SK-MEL-5 (cell line): Measurements from ENCODE around the gene ACP6. TPM values are rescaled to one million over a fixed set of nuclear protein-coding genes. Genes with fewer than 3 reads are reported as not detected.
"Not testable (repeated sequence)": the region's sequence is repeated elsewhere in the genome, so short reads cannot be mapped to it uniquely, and the experiment has no call there.

ENCODE experiments used
- DNase-seq: peaks from one replicate; pipeline ENCODE4 v3.0.0-alpha.2; 2016; ENCODE audit warnings: low read depth, low spot score
- in situ Hi-C: cut with HindIII; loops from 2 replicates; pipeline ENCODE4 v1.10.0; 2016; ENCODE audit warnings: low sequenced_read_pairs, high pct_unique_total_duplicates, low pct_unique_long_range_greater_than_20kb
- total RNA-seq: library from RNA; depleted of rRNA; stranded (reverse); fragments of >200 nt; shearing (Covaris generic); gene quantifications from 2 replicates; pipeline ENCODE4 v1.2.3, GENCODE V29; 2014

Gene ACP6
- total RNA-seq, 1 experiment from 2014 or later: 12.0 TPM

GRCh38 chr1:147628441-147628840 lies 41.9 kb downstream of the ACP6 start:
- no peak for DNase-seq
- in situ Hi-C loops: no loop called here

- in situ Hi-C loops: no loop called here
- peak; percentile 75 for DNase-seq
Observed at GRCh38 chr1:147627435-147628110, 42.8 kb downstream of the ACP6 start.

DNA sequence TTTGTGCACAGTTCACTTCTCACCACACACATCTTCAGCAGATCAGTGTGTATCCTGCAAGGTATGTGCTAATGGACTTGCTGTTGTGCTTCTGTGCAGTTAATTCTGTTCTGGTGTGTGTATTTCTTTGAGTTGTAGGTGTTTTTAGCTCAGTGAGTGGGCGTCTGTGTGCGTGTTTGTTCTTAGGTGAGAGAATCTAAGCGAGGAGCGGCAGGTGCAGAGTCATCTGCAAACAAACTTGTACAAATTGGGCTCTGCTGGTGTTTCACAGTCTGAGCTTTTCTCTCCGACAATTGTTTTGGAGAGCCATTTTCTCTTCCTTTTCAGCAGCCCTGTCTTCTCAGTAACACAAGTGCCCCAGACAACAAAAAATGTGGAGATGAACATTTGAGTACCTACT lies 43.6 kb downstream of the ACP6 start:
- in situ Hi-C loops: no loop called here
- DNase-seq: no peak

DNA sequence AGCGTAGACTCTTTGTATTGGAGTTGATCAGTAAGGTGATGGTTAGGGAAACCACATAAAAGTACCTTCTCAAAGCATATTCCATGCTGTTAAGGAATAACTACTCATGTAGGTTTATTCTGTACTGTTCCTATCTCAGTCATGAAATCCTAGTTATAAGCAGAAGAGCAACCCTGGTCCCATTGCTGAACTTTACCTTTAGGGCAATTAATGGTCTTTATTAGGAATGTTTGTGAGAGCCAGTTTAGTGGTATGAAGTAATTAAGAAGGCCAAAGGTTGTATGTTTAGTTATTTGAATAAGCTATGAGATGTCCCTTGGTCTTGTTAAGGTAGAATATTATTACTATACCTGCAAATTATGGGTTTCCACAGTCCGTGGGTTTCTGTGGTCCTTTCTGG lies 44.0 kb downstream of the ACP6 start:
- in situ Hi-C loops: no loop called here
- DNase-seq: no peak

DNA sequence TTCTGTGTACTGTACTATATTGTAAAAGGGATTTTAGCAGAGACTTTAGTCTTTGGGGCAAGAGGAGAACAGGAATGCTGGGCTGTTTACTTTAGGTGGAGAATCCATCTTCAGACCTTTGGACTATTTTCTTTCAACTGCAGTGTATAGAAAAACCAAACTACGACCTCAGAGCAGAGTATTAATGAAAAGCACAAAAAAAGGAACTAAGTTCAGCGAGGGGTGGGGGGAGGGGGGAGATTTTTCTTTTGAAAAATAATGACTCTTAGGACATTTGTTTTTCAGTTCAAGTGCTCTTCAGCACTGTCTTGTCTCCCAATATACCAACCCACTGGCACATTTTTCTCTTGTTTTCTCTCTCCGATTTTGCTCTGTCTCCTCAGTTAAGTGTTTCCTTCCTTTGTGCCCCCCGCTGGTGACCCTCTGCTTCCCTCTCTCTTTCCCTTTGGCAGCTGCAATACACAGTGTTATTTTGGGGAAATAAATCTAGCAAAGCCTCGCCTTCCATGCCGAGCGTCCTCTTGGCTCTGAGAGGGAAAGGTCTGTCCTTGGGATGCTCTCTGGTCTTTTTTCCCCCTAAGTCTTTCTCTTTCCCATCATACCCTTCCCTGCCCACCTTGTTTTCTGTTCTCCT lies 44.8 kb downstream of the ACP6 start:
- in situ Hi-C loops: no loop called here
- DNase-seq: no peak

DNA sequence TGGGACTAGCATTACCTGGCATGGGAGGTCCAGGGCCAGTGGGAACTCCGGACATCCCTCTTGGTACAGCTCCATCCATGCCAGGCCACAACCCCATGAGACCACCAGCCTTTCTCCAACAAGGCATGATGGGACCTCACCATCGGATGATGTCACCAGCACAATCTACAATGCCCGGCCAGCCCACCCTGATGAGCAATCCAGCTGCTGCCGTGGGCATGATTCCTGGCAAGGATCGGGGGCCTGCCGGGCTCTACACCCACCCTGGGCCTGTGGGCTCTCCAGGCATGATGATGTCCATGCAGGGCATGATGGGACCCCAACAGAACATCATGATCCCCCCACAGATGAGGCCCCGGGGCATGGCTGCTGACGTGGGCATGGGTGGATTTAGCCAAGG lies 45.8 kb downstream of the ACP6 start:
- DNase-seq: no peak
- in situ Hi-C loops: no loop called here

GRCh38 chr1:147624011-147624410 lies 46.3 kb downstream of the ACP6 start:
- in situ Hi-C loops: no loop called here
- no peak for DNase-seq

DNA sequence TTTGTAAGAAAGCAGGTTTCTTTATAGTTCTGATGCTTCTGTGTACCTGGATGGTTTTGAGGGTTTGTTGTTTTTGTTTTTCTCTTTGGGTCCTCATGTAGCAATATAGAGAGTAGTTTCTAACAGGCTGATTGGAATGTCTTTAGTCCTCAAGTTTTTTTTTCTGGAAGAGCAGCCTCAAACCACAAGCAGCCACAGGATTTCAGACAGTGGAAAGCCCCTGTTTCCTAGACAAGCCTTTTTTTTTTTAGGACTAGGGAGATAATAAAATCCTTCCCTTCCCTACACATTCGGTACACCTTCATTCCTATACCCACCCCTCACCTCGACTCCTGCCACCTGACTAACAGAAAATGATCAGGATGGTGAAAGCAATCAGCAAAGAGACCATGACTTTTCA lies 47.6 kb downstream of the ACP6 start:
- in situ Hi-C loops: no loop called here

GRCh38 chr1:147620543-147620942 lies 49.8 kb downstream of the ACP6 start:
- in situ Hi-C loops: no loop called here
- no peak for DNase-seq

More for the DNA sequence above, 47.6 kb downstream of the ACP6 start:
- DNase-seq: no peak

GRCh38 chr1:147619741-147620140 lies 50.6 kb downstream of the ACP6 start:
- in situ Hi-C loops: no loop called here
- DNase-seq: no peak

- DNase-seq: no peak
- in situ Hi-C loops: no loop called here
Observed at GRCh38 chr1:147618771-147619170, 51.6 kb downstream of the ACP6 start.

DNA sequence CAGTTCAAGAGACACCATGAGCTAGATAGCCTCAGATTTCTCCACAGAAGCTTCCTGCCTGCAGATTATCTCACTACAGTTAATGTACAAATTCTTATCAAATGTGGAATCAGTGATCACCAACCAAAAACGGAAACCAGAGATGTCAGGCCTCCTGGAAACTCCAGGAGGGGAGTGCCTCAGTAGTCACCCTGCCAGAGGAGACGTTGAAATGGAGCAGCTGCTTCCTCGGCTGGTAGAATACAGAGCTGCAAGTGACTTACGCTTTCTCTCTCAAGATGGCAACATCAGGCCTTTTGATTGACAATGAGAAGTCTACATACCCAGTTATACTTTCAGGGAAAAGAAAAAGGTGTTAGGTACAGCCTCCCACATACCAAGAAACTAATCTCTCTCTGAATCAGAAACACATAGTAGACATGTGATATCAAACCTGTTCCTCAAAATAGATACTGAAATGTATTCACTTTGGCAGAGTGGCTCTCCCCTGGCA lies 52.2 kb downstream of the ACP6 start:
- in situ Hi-C loops: no loop called here
- DNase-seq: no peak

GRCh38 chr1:147614966-147615365 lies 55.4 kb downstream of the ACP6 start:
- in situ Hi-C loops, DNase-seq: not testable (repeated sequence)

GRCh38 chr1:147613506-147613905 lies 56.8 kb downstream of the ACP6 start:
- DNase-seq: no peak
- in situ Hi-C loops: no loop called here

DNA sequence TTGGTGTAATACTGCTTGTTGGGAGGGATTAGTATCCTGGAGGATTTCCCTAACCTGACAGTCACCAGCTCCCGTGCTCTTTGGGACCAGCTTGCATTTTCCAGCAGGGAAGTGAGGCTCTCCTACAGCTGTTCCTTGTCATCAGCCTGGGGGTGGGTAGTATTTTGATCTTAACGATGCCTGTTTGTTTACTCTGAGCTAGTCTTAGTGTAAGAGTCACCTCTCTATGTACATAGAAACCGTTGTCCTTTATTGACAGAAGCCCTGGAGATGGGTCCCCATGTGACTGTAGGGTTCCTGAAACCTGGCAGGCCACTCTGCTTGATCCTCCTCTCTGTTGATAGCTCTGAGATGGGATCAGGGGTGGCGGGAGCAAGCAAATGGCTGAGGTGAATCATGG lies 58.0 kb downstream of the ACP6 start:
- DNase-seq: no peak
- in situ Hi-C loops: no loop called here

GRCh38 chr1:147611586-147611985 lies 58.7 kb downstream of the ACP6 start:
- in situ Hi-C loops: no loop called here
- DNase-seq: no peak

DNA sequence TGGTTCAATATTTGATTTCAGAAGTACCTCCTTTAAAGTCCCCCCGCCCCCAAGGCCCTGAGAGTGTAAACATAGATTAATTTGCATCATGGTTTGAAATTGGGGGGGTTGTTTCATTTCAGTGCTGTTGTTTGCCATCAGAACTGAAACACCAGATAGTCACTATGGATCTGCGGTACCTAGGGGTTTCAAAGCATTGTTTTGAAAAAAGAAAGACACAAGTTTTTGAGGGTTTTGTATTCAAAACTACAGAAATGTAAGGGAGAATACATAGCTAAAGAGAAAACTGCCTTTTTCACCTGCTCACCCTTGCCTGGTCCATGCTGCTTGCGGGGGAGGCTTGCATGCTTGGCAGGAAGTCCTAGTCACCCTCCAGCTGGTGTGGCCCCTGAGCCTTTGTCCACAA lies 59.3 kb downstream of the ACP6 start:
- in situ Hi-C loops: no loop called here
- DNase-seq: no peak

DNA sequence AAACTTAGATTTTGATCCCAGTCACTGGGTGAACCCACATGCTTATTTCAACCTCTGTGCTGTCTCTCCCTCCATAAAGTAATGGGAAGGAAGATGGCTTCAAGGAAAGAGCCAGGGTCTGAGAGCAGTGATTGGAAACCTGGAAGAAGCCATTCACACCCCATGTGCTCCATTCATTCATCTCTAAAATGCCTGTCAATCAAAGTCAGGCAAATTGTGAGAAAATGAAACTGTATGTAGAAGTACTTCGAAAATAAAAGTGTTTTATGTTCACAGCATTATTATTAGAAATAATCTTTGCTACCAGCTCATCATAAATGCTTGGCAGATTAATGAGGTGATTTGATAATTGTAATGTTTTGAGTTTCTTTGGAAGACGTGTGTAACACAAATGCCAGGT lies 61.0 kb downstream of the ACP6 start:
- no peak for DNase-seq
- in situ Hi-C loops: no loop called here

- no peak for DNase-seq
- in situ Hi-C loops: no loop called here
Observed at GRCh38 chr1:147608596-147608995, 61.7 kb downstream of the ACP6 start.
